GM12878 (cell line): ENCODE results near the gene KTN1. TPM values are rescaled to one million over a fixed set of nuclear protein-coding genes. Genes with fewer than 3 reads are reported as not detected.

Source experiments
- ATAC-seq: fragments of 200-7000 bp; cut with Tn5 transposase; 3 replicates; pipeline ENCODE4 v1.9.1; 2020; ENCODE audit warnings: mild to moderate bottlenecking, moderate library complexity
- BruUV-seq: library from RNA; stranded (reverse); fragments of 400-500 nt; replicated peaks from 2 replicates; lab custom pipeline; 2021; lab: Mats Ljungman, UMichigan
- CTCF ChIA-PET: fragments of 300-600 bp; sonication (Branson Sonifier 250); formaldehyde crosslinking; extraction: SDS; loops from one replicate; lab custom pipeline; 2021; ENCODE audit warnings: inconsistent platforms; lab: Yijun Ruan, JAX
- POLR2A ChIA-PET: fragments of 350-600 bp; formaldehyde crosslinking; extraction: SDS; loops from one replicate; lab custom pipeline; 2021; ENCODE audit warnings: inconsistent platforms; lab: Charles Lee
- RAD21 ChIA-PET: fragments of 300-600 bp; sonication (Branson Sonifier 250); formaldehyde crosslinking; loops from one replicate; lab custom pipeline; 2023; ENCODE audit warnings: antibody characterized with exemption; ENCODE audit not compliant: unreplicated experiment; lab: Charles Lee
- SMC1A ChIA-PET: fragments of 300-600 bp; sonication (Branson Sonifier 250); formaldehyde crosslinking; loops from one replicate; lab custom pipeline; 2023; ENCODE audit not compliant: unreplicated experiment, uncharacterized antibody; lab: Charles Lee
- DNase-seq: peaks from one replicate; pipeline ENCODE4 v3.0.0-alpha.2; 2011; ENCODE audit warnings: low read depth, low spot score
- FAIRE-seq: peaks from 3 replicates; lab custom pipeline; 2011; peaks lifted over from hg19 to GRCh38; lab: Jason Lieb, UNC
- H2AFZ ChIP-seq: 2 replicates; pipeline ENCODE4 v1.6.0; 2011; ENCODE audit warnings: low read depth, low read length, control low read depth; ENCODE audit not compliant: control insufficient read depth
- H3K27ac ChIP-seq: 2 replicates; pipeline ENCODE4 v1.5.1; 2011; ENCODE audit warnings: control low read depth; ENCODE audit not compliant: control insufficient read depth, insufficient read depth
- H3K27me3 ChIP-seq, 2 experiments: replicated peaks in 1 of 2; 2 replicates each; pipeline versions ENCODE4 v1.6.0 to v1.6.1; 2011; ENCODE audit warnings: low read length in 1 of 2; ENCODE audit not compliant: control insufficient read depth in 2 of 2, insufficient read depth in 2 of 2
- H3K36me3 ChIP-seq, 2 experiments: 2 replicates each; pipeline ENCODE4 v1.5.1; 2011; ENCODE audit warnings: low read length in 1 of 2; ENCODE audit not compliant: control insufficient read depth in 2 of 2, insufficient read depth in 2 of 2
- H3K4me1 ChIP-seq: 2 replicates; pipeline ENCODE4 v1.6.1; 2011; ENCODE audit warnings: mild to moderate bottlenecking, low read length, moderate library complexity, mixed read lengths; ENCODE audit not compliant: control insufficient read depth, insufficient read depth
- H3K4me2 ChIP-seq: 2 replicates; pipeline ENCODE4 v1.6.0; 2011; ENCODE audit warnings: control low read depth; ENCODE audit not compliant: control insufficient read depth, insufficient read depth
- H3K4me3 ChIP-seq: fragments of 200-600 bp; sonication (generic); 2 replicates; pipeline ENCODE4 v1.5.1; 2016
- H3K79me2 ChIP-seq: 2 replicates; pipeline ENCODE4 v1.6.0; 2011; ENCODE audit warnings: low read length; ENCODE audit not compliant: control insufficient read depth, insufficient read depth
- H3K9ac ChIP-seq: 2 replicates; pipeline ENCODE4 v1.8.0; 2011; ENCODE audit warnings: low read length, control low read depth, mixed read lengths; ENCODE audit not compliant: control insufficient read depth, insufficient read depth
- H3K9me3 ChIP-seq: replicated peaks from 3 replicates; pipeline ENCODE4 v1.5.1; 2011; ENCODE audit warnings: mild to moderate bottlenecking, low read length; ENCODE audit not compliant: control insufficient read depth, insufficient read depth
- H4K20me1 ChIP-seq: 2 replicates; pipeline ENCODE4 v1.6.0; 2011; ENCODE audit not compliant: control insufficient read depth, insufficient read depth
- ASH2L ChIP-seq: fragments of 300-600, 200-600 bp; sonication (generic); IDR thresholded peaks from 2 replicates; pipeline ENCODE4 v1.6.1; 2017; ENCODE audit warnings: low read depth, mild to moderate bottlenecking, borderline replicate concordance
- EED ChIP-seq: sonication (generic); IDR thresholded peaks from 2 replicates; pipeline ENCODE4 v1.6.1; 2016; ENCODE audit warnings: antibody characterized with exemption, low read depth
- EGR1 ChIP-seq, 2 experiments: IDR thresholded peaks; 1 replicate in 1 of 2; 2 replicates in 1 of 2; pipeline ENCODE4 v1.6.1; 2011 to 2012; ENCODE audit warnings: low read depth in 2 of 2, low read length in 2 of 2, borderline replicate concordance in 1 of 2, mild to moderate bottlenecking in 1 of 2, moderate library complexity in 1 of 2
- GATAD2B ChIP-seq: fragments of 450-650 bp; conservative IDR thresholded peaks from 2 replicates; pipeline ENCODE4 v1.6.1; 2017; ENCODE audit warnings: low read depth, mild to moderate bottlenecking, moderate library complexity
- IKZF1 ChIP-seq: fragments of 450-650 bp; conservative IDR thresholded peaks from 2 replicates; pipeline ENCODE4 v1.6.1; 2017; ENCODE audit warnings: antibody characterized with exemption, mild to moderate bottlenecking
- IKZF2 ChIP-seq, 2 experiments: fragments of 450-650 bp; IDR thresholded peaks; 2 replicates each; pipeline ENCODE4 v1.6.1; 2017; ENCODE audit warnings: mild to moderate bottlenecking in 2 of 2, moderate library complexity in 2 of 2
- NFXL1 ChIP-seq: fragments of 450-650 bp; IDR thresholded peaks from 2 replicates; pipeline ENCODE4 v1.6.1; 2017; ENCODE audit warnings: antibody characterized with exemption, mild to moderate bottlenecking, borderline replicate concordance
- NFYB ChIP-seq: IDR thresholded peaks from 2 replicates; pipeline ENCODE4 v1.6.1; 2011; ENCODE audit warnings: low read depth, mild to moderate bottlenecking, low read length, improper control_type of control experiment, moderate library complexity; ENCODE audit not compliant: insufficient read depth
- NR2F1 ChIP-seq: fragments of 450-650 bp; conservative IDR thresholded peaks from 2 replicates; pipeline ENCODE4 v1.6.1; 2017; ENCODE audit warnings: mild to moderate bottlenecking
- POLR2A ChIP-seq: IDR thresholded peaks from 2 replicates; pipeline ENCODE4 v1.6.1; 2011; ENCODE audit warnings: low read depth, mild to moderate bottlenecking, low read length
- RUNX3 ChIP-seq: IDR thresholded peaks from 2 replicates; pipeline ENCODE4 v1.6.1; 2012; ENCODE audit warnings: low read length, inconsistent platforms
- STAT1 ChIP-seq: fragments of 450-650 bp; conservative IDR thresholded peaks from 2 replicates; pipeline ENCODE4 v1.6.1; 2014; ENCODE audit warnings: antibody characterized with exemption, mild to moderate bottlenecking
- YY1 ChIP-seq: IDR thresholded peaks from 2 replicates; pipeline ENCODE4 v1.6.1; 2011; ENCODE audit warnings: low read depth, mild to moderate bottlenecking, low read length
- WGBS: methylation state at CpG from one replicate; pipeline ENCODE4 v1.1.6; 2016; ENCODE audit warnings: low lambda C conversion rate; ENCODE audit not compliant: insufficient replicate concordance, insufficient coverage; ENCODE audit errors: missing lambda C conversion rate; 5-methylcytosine and 5-hydroxymethylcytosine counted together
- in situ Hi-C: fragments of 300-500 bp; cut with MboI; formaldehyde crosslinking; loops from 9 replicates; pipeline ENCODE4 v1.14.3; 2018; ENCODE audit warnings: mixed read lengths
- intact Hi-C: fragments of 100-400 bp; cut with micrococcal nuclease; formaldehyde crosslinking; loops from one replicate; pipeline ENCODE4 v1.14.2; 2022; ENCODE audit not compliant: unreplicated experiment
- polyA plus RNA-seq, 11 experiments: library from polyadenylated mRNA; depleted of rRNA in 4 of 11; unstranded in 6 of 11; stranded (reverse) in 5 of 11; fragments of >200 nt; fragmentation: Nextera tagmentation in 4 of 11; fragmentation: Illumina TruSeq in 1 of 11; extraction: Ambion mirVana in 4 of 11; extraction: Trizol in 1 of 11; gene quantifications; 1 replicate in 1 of 11; 2 replicates in 10 of 11; pipeline versions ENCODE4 v1.2.1 to v1.2.3, GENCODE V29; 2011 to 2016; ENCODE audit warnings: inconsistent platforms in 2 of 11, missing spikeins in 2 of 11, low read depth in 1 of 11
- total RNA-seq, 4 experiments: library from RNA; depleted of rRNA in 3 of 4; stranded (reverse); fragments of >200 nt in 3 of 4; fragmentation: Illumina TruSeq in 1 of 4; extraction: Trizol in 1 of 4; gene quantifications; 2 replicates each; pipeline versions ENCODE4 v1.2.1 to v1.2.3, GENCODE V29; 2013 to 2021

KTN1 gene
- total and polyA plus RNA-seq, 10 of the 15 experiments (the other 5 are each of a cell fraction or from before 2014, with no cell fraction given): 50.6 to 154 (median 84.2) TPM

GRCh38 chr14:55580470-55581341 is 699 bp downstream of the KTN1 start:
- FAIRE-seq: no peak
- Histone ChIP-seq H3K9me3 (no peaks in the 10 kb centered on the region), H4K20me1 (no peaks in the 10 kb centered on the region), H3K79me2 (peaks cover 60% of the 10 kb centered on the region), H3K27ac (peak overlapping the region; percentile 85), H3K36me3 (no peaks in the 10 kb centered on the region), H3K4me3 (peak overlapping the region; percentile 91), H2AFZ (peak overlapping the region; percentile 82), H3K4me1 (peaks cover 12% of the 10 kb centered on the region), H3K4me2 (peak overlapping the region; percentile 73), H3K9ac (peak overlapping the region; percentile 87), H3K27me3 (no peaks in the 10 kb centered on the region)
- ChIA-PET RAD21 (interaction anchor here (0.7 to 1.4 kb wide), 5 partner anchors 10 to 308 kb away, joined by 3 to 8 read pairs (median 3); no protein-coding TSS in a partner anchor), SMC1A (interaction anchor here (0.5 to 2.0 kb wide), 12 partner anchors 9 to 153 kb away, joined by 3 to 9 read pairs (median 4); no protein-coding TSS in a partner anchor), CTCF (interaction anchor here (0.7 to 1.5 kb wide), 5 partner anchors 9 to 135 kb away, joined by 3 to 9 read pairs (median 3); no protein-coding TSS in a partner anchor), POLR2A (interaction anchor here (0.5 to 1.1 kb wide), 2 partner anchors 130 to 504 kb away, joined by 3 to 4 read pairs; no protein-coding TSS in a partner anchor)
- intact Hi-C loops: loop anchor here (2.0 kb wide), 1 partner anchor 130 kb away; no protein-coding TSS in a partner anchor
- no TSS peak for BruUV-seq
- TF ChIP-seq RUNX3 (0 out of 2 replicates have a peak, but pooled peaks have one; percentile 31), POLR2A (peak; percentile 50), STAT1 (no peak), NR2F1 (0 out of 2 replicates have a peak, but pooled peaks have one; percentile 46), NFYB (no peak), NFXL1 (no peak), IKZF1 (peak; percentile 28; the same call in 1 of the 2 replicates), GATAD2B (0 out of 2 replicates have a peak, but pooled peaks have one; percentile 44), YY1 (no peak), EED (peak; percentile 49), ASH2L (0 out of 2 replicates have a peak, but pooled peaks have one; percentile 31), IKZF2 (IDR thresholded peaks at IDR 0.05) (peak; percentile 17 to 28; a peak in 1 of 4 replicates), EGR1 (IDR thresholded peaks at IDR 0.05; ENCODE audit: borderline replicate concordance in 1 of 2, low read depth in 2 of 2, low read length in 2 of 2) (0 out of 3 replicates have a peak, but pooled peaks of 1 of the 2 experiments have one; percentile 3)
- in situ Hi-C loops: no loop called here
- DNase-seq: no peak
- ATAC-seq: peak; percentile 52
- WGBS: under 1% methylated on average over 55 of the region's 84 CpGs
